Spleen (tissue), 7 donors: Measurements from ENCODE around the gene PER3.

Experiments
- POLR2A ChIP-seq, 3 donors: fragments of 450-650 bp; IDR thresholded peaks; one replicate each; pipeline ENCODE4 v1.5.1; 2017; ENCODE audit warnings: antibody characterized with exemption in 3 of 3, mild to moderate bottlenecking in 1 of 3
- POLR2AphosphoS5 ChIP-seq, 3 donors: sonication (generic); formaldehyde crosslinking; IDR thresholded peaks; one replicate each; pipeline ENCODE4 v1.5.1; 2017; ENCODE audit warnings: antibody characterized with exemption in 3 of 3
- TF ChIP-seq, protein P1 (sequence below), 11 experiments: fragments of 200-600 bp in 7 of 11; fragments of 450-650 bp in 4 of 11; sonication (generic) in 4 of 11; IDR thresholded peaks in 8 of 11; conservative IDR thresholded peaks in 3 of 11; 1 replicate in 7 of 11; 2 replicates in 4 of 11; pipeline versions ENCODE4 v1.4.0 to v1.8.0; 2016 to 2021; ENCODE audit warnings: antibody characterized with exemption in 11 of 11, inconsistent platforms in 4 of 11, mild to moderate bottlenecking in 1 of 11
- donor health status: DM: no; HTN: no; CAD: no; lungs with moderate emphysema.
- donor health status: DM: no; HTN: no; CAD: no.
- donor health status: DM: no; HTN: no; CAD: no.

GRCh38 chr1:7809742-7810141 is 25.7 kb downstream of the PER3 start:
- TF ChIP-seq, protein P1, sequence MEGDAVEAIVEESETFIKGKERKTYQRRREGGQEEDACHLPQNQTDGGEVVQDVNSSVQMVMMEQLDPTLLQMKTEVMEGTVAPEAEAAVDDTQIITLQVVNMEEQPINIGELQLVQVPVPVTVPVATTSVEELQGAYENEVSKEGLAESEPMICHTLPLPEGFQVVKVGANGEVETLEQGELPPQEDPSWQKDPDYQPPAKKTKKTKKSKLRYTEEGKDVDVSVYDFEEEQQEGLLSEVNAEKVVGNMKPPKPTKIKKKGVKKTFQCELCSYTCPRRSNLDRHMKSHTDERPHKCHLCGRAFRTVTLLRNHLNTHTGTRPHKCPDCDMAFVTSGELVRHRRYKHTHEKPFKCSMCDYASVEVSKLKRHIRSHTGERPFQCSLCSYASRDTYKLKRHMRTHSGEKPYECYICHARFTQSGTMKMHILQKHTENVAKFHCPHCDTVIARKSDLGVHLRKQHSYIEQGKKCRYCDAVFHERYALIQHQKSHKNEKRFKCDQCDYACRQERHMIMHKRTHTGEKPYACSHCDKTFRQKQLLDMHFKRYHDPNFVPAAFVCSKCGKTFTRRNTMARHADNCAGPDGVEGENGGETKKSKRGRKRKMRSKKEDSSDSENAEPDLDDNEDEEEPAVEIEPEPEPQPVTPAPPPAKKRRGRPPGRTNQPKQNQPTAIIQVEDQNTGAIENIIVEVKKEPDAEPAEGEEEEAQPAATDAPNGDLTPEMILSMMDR (IDR thresholded peaks at IDR 0.05 in 8 of 11, conservative IDR thresholded peaks at IDR 0.05 in 3 of 11) = no peak
- TF ChIP-seq POLR2A (IDR thresholded peaks at IDR 0.05) (no peak), POLR2AphosphoS5 (IDR thresholded peaks at IDR 0.05) (no peak)
